Neural progenitor cell (in vitro differentiated cells): ENCODE data around the gene VTA1. TPM values are rescaled to one million over a fixed set of nuclear protein-coding genes. Genes with fewer than 3 reads are reported as not detected.
A peak's percentile ranks its signal among the peaks of the same experiment; 100 is the strongest.

Source experiments
- DNase-seq: peaks from one replicate; pipeline ENCODE4 v3.0.0-alpha.2; 2016; ENCODE audit warnings: low spot score
- H2AFZ ChIP-seq: fragments of 200-600 bp; sonication (generic); replicated peaks from 2 replicates; pipeline ENCODE4 v1.6.1; 2016; ENCODE audit warnings: antibody characterized with exemption
- H3F3A ChIP-seq: fragments of 200-600 bp; sonication (generic); 2 replicates; pipeline ENCODE4 v1.6.1; 2016; ENCODE audit warnings: antibody characterized with exemption, low read depth
- H3K27ac ChIP-seq: fragments of 200-600 bp; sonication (generic); 2 replicates; pipeline ENCODE4 v1.5.1; 2016; ENCODE audit warnings: mild to moderate bottlenecking
- H3K27me3 ChIP-seq: fragments of 200-600 bp; sonication (generic); 2 replicates; pipeline ENCODE4 v1.6.1; 2016; ENCODE audit warnings: mild to moderate bottlenecking, moderate library complexity
- H3K36me3 ChIP-seq: fragments of 200-600 bp; sonication (generic); 2 replicates; pipeline ENCODE4 v1.5.1; 2016
- H3K4me1 ChIP-seq: fragments of 200-600 bp; sonication (generic); 2 replicates; pipeline ENCODE4 v1.6.1; 2016; ENCODE audit warnings: mixed run types
- H3K4me2 ChIP-seq: fragments of 200-600 bp; sonication (generic); 2 replicates; pipeline ENCODE4 v1.6.1; 2016
- H3K4me3 ChIP-seq: fragments of 200-600 bp; sonication (generic); 2 replicates; pipeline ENCODE4 v1.5.1; 2016
- H3K79me2 ChIP-seq: fragments of 200-600 bp; sonication (generic); 2 replicates; pipeline ENCODE4 v1.6.1; 2016; ENCODE audit warnings: low read depth
- H3K9ac ChIP-seq: fragments of 200-600 bp; sonication (generic); 2 replicates; pipeline ENCODE4 v1.6.1; 2016
- H3K9me3 ChIP-seq: fragments of 200-600 bp; sonication (generic); 2 replicates; pipeline ENCODE4 v1.5.1; 2016; ENCODE audit warnings: low read depth
- H4K20me1 ChIP-seq: fragments of 200-600 bp; sonication (generic); 2 replicates; pipeline ENCODE4 v1.6.1; 2016; ENCODE audit warnings: low read depth
- H3K27ac Mint-ChIP-seq: 3 replicates; pipeline ENCODE4 v1.8.0; 2021; ENCODE audit warnings: mixed read lengths
- H3K27me3 Mint-ChIP-seq: 2 replicates; pipeline ENCODE4 v1.8.0; 2022; ENCODE audit warnings: low read depth, mild to moderate bottlenecking, inconsistent platforms, moderate library complexity, mixed read lengths; ENCODE audit not compliant: insufficient read depth
- H3K36me3 Mint-ChIP-seq: 3 replicates; pipeline ENCODE4 v1.8.0; 2021; ENCODE audit warnings: mixed read lengths
- H3K4me1 Mint-ChIP-seq: 3 replicates; pipeline ENCODE4 v1.8.0; 2021; ENCODE audit warnings: mixed read lengths
- H3K4me3 Mint-ChIP-seq: 3 replicates; pipeline ENCODE4 v1.8.0; 2021; ENCODE audit warnings: mild to moderate bottlenecking, moderate library complexity, mixed read lengths
- H3K9me3 Mint-ChIP-seq: 3 replicates; pipeline ENCODE4 v1.8.0; 2020; ENCODE audit warnings: mixed read lengths
- EZH2 ChIP-seq: fragments of 200-600 bp; sonication (generic); IDR thresholded peaks from 2 replicates; pipeline ENCODE4 v1.6.1; 2017; ENCODE audit warnings: antibody characterized with exemption, mild to moderate bottlenecking, moderate library complexity
- EZH2phosphoT487 ChIP-seq: fragments of 200-600 bp; sonication (generic); IDR thresholded peaks from 2 replicates; pipeline ENCODE4 v1.6.1; 2017; ENCODE audit warnings: antibody characterized with exemption
- total RNA-seq: library from RNA; depleted of rRNA; stranded (reverse); fragments of >200 nt; gene quantifications from 2 replicates; pipeline ENCODE4 v1.2.3, GENCODE V29; 2015; ENCODE audit warnings: low replicate concordance
- TF ChIP-seq, protein P1 (sequence below): fragments of 200-600 bp; sonication (generic); IDR thresholded peaks from 2 replicates; pipeline ENCODE4 v1.5.1; 2017; ENCODE audit warnings: antibody characterized with exemption, mild to moderate bottlenecking

The VTA1 gene
- total RNA-seq, 1 donor from 2014 or later = 92.6 TPM

DNA sequence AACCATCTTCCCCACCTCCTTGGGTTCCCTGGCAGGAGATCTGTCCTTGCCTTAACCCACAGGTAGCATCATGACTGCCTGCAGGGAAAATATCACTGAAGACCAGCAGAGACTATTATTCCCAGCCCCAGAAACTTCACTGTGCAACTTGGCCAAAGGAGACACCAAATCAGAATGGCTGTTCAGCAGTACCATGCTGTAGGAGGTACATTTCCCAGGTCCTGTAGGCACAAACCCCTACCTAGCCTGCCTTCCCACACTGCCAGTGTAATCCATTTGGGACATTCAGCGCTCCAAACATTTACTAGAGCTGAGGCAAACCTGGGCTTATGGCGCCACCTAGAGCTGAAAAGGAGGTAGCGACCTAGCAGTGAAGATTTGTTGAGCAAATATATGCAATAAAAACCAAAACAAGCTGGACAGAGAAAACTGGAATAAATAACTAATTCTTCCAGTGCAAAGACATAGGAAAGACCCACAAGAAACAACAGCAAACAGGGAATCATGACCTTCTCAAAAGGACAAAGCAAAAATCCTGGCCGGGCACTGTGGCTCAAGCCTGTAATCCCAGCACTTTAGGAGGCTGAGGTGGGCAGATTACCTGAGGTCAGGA is 60.3 kb downstream of the VTA1 start:
- Mint-ChIP-seq H3K36me3 (peaks cover 53% of the 10 kb centered on the region), H3K27ac (no peak overlapping the region)
- peaks cover 21% of the 10 kb centered on the region for H3K36me3 ChIP-seq

DNA sequence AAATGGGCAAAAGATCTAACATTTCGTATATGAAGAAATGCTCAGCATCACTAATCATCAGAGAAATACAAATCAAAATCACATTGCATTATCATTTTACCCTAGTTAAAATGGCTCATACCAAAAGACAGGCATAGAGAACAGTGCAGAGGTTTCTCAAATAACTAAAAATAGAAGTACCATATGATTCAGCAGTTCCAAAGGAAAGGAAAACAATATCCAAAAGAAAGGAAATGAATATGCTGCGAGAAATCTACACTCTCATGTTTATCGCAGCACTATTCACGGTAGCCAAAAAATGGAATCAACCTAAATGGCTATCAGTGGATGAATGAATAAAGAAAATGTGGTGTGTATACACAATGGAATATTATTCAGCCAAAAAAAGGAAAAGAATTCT is 63.5 kb downstream of the VTA1 start:
- DNase-seq = no peak
- Mint-ChIP-seq H3K4me1 (no peaks in the 10 kb centered on the region), H3K27me3 (no peaks in the 10 kb centered on the region), H3K27ac (no peak overlapping the region), H3K4me3 (no peak overlapping the region), H3K9me3 (peaks cover 31% of the 10 kb centered on the region), H3K36me3 (peaks cover 66% of the 10 kb centered on the region)
- Histone ChIP-seq H3K36me3 (peaks cover 14% of the 10 kb centered on the region), H3K79me2 (no peaks in the 10 kb centered on the region), H3K4me3 (no peak overlapping the region), H3K27me3 (no peaks in the 10 kb centered on the region), H3K4me1 (no peaks in the 10 kb centered on the region), H3K27ac (no peak overlapping the region), H4K20me1 (no peaks in the 10 kb centered on the region), H3K4me2 (no peak overlapping the region), H3F3A (no peaks in the 10 kb centered on the region), H2AFZ (no peak overlapping the region), H3K9me3 (no peaks in the 10 kb centered on the region), H3K9ac (no peak overlapping the region)
- no peak for TF ChIP-seq EZH2phosphoT487
- no peak for TF ChIP-seq EZH2

More for the DNA sequence above, 60.3 kb downstream of the VTA1 start:
- Mint-ChIP-seq H3K27me3 (no peaks in the 10 kb centered on the region), H3K4me3 (no peak overlapping the region), H3K4me1 (no peaks in the 10 kb centered on the region), H3K9me3 (peaks cover 12% of the 10 kb centered on the region)
- no peak overlapping the region for H3K4me2 ChIP-seq
- H3K4me3 ChIP-seq = no peak overlapping the region
- no peak for TF ChIP-seq EZH2
- TF ChIP-seq, protein P1, sequence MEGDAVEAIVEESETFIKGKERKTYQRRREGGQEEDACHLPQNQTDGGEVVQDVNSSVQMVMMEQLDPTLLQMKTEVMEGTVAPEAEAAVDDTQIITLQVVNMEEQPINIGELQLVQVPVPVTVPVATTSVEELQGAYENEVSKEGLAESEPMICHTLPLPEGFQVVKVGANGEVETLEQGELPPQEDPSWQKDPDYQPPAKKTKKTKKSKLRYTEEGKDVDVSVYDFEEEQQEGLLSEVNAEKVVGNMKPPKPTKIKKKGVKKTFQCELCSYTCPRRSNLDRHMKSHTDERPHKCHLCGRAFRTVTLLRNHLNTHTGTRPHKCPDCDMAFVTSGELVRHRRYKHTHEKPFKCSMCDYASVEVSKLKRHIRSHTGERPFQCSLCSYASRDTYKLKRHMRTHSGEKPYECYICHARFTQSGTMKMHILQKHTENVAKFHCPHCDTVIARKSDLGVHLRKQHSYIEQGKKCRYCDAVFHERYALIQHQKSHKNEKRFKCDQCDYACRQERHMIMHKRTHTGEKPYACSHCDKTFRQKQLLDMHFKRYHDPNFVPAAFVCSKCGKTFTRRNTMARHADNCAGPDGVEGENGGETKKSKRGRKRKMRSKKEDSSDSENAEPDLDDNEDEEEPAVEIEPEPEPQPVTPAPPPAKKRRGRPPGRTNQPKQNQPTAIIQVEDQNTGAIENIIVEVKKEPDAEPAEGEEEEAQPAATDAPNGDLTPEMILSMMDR = peak; percentile 89
- no peak for TF ChIP-seq EZH2phosphoT487
- DNase-seq = peak; percentile 78
- H2AFZ ChIP-seq = no peak overlapping the region
- H4K20me1 ChIP-seq = no peaks in the 10 kb centered on the region
- H3K9ac ChIP-seq = no peak overlapping the region
- no peaks in the 10 kb centered on the region for H3K9me3 ChIP-seq
- H3K27ac ChIP-seq = no peak overlapping the region
- no peaks in the 10 kb centered on the region for H3K4me1 ChIP-seq
- H3K27me3 ChIP-seq = no peaks in the 10 kb centered on the region
- no peaks in the 10 kb centered on the region for H3K79me2 ChIP-seq
- no peaks in the 10 kb centered on the region for H3F3A ChIP-seq

DNA sequence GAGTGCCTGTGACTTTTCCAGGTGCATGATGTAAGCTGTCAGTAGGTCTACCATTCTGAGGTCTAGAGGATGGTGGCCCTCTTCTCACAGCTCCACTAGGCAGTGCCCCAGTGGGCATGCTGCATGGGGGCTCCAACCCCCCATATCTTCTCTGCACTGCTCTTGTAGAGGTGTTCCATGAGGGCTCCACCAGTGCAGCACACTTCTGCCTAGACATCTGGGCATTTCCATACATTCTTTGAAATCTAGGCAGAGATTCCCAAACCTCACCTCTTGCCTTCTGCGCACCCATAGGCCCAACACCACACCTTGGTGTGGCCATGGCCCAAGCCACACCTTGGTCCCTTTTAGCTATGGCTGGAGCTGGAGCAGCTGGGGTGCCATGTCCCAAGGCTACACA is 66.3 kb downstream of the VTA1 start:
- Mint-ChIP-seq H3K4me1 (peaks cover 3% of the 10 kb centered on the region), H3K4me3 (no peak overlapping the region), H3K27ac (no peak overlapping the region), H3K9me3 (peaks cover 28% of the 10 kb centered on the region), H3K27me3 (no peaks in the 10 kb centered on the region), H3K36me3 (peaks cover 45% of the 10 kb centered on the region)
- Histone ChIP-seq H3K4me1 (no peaks in the 10 kb centered on the region), H3K4me2 (no peak overlapping the region), H3K27ac (no peak overlapping the region), H3K4me3 (no peak overlapping the region), H3K27me3 (no peaks in the 10 kb centered on the region), H3K79me2 (no peaks in the 10 kb centered on the region), H2AFZ (no peak overlapping the region), H3K9me3 (no peaks in the 10 kb centered on the region), H4K20me1 (no peaks in the 10 kb centered on the region), H3K9ac (no peak overlapping the region), H3F3A (no peaks in the 10 kb centered on the region), H3K36me3 (peaks cover 13% of the 10 kb centered on the region)
- no peak for DNase-seq
- TF ChIP-seq EZH2 = no peak
- no peak for TF ChIP-seq EZH2phosphoT487
- TF ChIP-seq, protein P1 = no peak

DNA sequence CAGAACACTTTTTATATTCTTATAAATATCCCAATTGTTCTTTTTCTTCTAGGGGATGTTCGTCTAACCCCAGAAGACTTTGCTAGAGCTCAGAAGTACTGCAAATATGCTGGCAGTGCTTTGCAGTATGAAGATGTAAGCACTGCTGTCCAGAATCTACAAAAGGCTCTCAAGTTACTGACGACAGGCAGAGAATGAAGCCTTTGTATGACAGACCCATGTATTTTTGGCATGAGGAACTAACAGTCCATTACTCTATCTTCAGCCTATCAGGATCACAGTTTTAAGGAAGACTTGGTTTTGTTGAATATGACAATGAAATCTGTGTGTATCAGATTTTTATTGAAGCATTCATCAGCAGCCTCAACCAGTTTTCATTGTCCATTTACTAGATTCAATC is 71.4 kb downstream of the VTA1 start:
- Histone ChIP-seq H3K27me3 (no peaks in the 10 kb centered on the region), H3K4me1 (no peaks in the 10 kb centered on the region), H2AFZ (no peak overlapping the region), H3K9me3 (no peaks in the 10 kb centered on the region), H3K4me3 (no peak overlapping the region), H4K20me1 (no peaks in the 10 kb centered on the region), H3K36me3 (peaks cover 6% of the 10 kb centered on the region), H3F3A (no peaks in the 10 kb centered on the region), H3K79me2 (no peaks in the 10 kb centered on the region), H3K4me2 (no peak overlapping the region), H3K27ac (no peak overlapping the region), H3K9ac (no peak overlapping the region)
- Mint-ChIP-seq H3K4me3 (no peak overlapping the region), H3K4me1 (peaks cover 3% of the 10 kb centered on the region), H3K27me3 (no peaks in the 10 kb centered on the region), H3K9me3 (peaks cover 10% of the 10 kb centered on the region), H3K27ac (no peak overlapping the region), H3K36me3 (peaks cover 21% of the 10 kb centered on the region)
- DNase-seq = no peak
- TF ChIP-seq EZH2 = no peak
- TF ChIP-seq EZH2phosphoT487 = no peak
- TF ChIP-seq, protein P1 = no peak
